Limb (tissue), 2 donors: ENCODE results near the gene ADGRL3.

Source experiments
- DNase-seq, 2 donors: peaks; one replicate each; pipeline ENCODE4 v3.0.0-alpha.2; 2016; ENCODE audit errors: extremely low spot score in 2 of 2

Gene ADGRL3

DNA sequence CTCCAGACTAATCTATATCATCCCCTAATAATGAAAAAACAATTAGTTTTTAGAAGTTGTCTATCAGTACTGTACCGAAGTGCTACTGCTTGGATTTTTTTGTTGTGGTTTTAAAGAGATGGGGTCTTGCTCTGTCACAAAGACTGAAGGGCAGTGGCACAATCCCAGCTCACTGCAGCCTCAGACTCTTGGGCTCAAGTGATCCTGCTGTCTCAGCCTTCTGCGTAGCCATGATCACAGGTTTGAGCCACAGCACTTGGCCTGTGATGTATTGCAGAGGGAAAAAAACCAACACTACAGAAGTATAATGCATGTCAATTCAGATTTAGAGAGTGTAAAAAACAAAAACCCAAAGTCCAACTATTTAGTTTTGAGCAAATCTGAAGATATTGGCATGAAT, 875.0 kb downstream of the ADGRL3 start:
- DNase-seq = no peak

DNA sequence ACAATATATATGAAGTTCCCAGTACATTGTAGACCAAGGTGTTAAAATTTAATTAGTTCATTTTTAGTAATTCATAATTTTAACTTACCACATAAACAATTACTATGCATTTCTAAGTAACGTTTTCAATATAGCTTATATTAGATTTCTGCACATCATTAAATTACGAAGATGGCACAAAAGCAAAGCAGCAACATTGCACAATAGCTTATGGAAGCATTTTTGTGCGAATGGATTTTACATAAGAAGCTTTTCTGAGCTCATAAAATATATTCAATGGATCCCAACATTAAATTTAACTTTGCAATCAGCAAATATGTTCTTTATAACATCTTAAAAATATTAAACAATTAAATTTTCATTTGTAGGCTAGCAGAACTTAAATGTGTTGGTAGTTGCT, 875.4 kb downstream of the ADGRL3 start:
- no peak for DNase-seq

DNA sequence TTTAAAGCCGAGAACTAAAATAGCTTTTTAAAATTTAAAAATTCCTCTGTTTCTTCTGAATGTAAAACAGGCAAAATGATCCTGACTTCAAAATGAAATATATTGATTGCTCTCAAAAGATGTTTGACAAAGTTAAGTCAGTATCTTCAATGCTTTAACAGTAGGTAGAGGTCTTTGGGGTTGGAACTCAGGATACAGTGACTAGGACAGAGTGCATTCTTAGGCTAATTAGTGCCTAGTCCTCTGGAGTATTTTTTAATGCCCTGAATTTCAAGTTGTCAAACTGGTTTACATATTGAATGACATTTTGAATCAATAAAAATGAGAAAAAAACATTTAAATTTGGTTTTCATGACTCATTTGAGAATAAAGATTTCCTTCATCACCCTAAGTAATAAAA, 877.3 kb downstream of the ADGRL3 start:
- no peak for DNase-seq

DNA sequence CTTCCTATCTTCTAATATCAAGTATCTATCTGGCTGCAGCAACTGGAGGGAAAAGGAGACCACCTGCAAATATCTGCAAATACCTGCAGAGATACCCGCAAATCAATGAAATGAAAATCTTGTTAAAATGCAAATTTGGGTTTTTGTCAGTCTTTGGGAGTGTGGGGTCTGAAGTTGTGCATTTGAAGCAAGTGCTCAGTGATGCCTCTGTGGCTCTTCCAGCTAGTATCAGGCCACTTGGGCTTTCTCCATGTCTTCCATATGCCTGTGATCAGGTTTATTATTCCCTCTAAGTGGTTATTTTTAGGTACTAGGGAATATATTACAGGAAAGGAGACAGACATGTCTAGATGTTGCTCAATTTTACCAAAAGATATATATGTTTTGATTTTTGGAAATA, 880.3 kb downstream of the ADGRL3 start:
- no peak for DNase-seq

DNA sequence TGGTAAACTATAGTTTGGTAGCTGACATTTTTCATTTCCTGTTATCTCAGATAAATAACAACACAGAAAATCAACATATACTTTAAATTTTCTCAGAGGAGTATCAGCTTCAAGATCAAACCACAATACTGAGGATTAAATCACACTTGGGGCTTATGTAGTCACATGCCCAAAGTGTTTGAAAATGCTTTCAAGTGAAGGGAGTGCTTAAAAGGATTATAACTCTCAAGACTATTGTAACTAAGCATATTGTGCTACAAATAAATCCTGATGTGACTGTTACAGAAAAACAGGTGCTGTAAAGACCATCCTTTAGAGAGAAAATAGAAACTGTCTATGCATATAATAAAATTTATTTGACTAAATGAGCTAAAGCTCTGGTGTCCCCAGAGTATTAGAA, 887.6 kb downstream of the ADGRL3 start:
- peak in 1 of 2 donors; percentile 3 for DNase-seq

DNA sequence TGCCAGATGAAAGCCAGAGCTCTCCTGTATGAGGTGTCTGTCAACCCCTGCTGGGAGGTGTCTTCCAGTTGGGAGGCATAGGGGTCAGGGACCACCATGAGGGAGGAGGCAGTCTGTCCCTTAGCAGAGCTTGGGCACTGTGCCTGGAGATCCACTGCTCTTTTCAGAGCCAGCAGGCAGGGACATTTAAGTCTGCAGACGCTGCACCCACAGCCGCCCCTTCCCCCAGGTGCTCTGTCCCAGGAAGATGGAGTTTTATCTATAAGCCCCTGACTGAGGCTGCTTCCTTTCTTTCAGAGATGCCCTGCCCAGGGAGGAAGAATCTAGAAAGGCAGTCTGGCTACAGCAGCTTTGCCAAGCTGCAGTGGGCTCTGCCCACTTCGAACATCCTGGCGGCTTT, 893.6 kb downstream of the ADGRL3 start:
- DNase-seq = no peak

DNA sequence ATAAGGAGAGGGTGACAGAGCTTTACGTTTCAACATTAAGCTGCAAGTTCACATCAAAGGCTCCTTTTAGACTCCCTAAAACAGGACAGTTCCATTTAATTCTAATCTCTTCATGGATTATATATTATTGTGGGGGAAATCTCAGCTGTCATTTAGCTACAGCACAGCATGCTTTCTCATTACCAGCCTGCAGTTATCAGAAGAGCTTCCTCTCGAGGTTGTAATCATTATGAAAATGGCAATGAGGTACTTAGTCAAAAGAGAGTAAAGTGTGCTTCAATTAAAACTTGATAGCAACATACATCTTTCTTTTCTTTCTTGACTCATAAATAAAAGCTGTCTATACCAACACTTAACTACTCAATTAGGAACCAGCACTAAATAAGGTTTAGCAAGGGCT, 896.8 kb downstream of the ADGRL3 start:
- DNase-seq = no peak

DNA sequence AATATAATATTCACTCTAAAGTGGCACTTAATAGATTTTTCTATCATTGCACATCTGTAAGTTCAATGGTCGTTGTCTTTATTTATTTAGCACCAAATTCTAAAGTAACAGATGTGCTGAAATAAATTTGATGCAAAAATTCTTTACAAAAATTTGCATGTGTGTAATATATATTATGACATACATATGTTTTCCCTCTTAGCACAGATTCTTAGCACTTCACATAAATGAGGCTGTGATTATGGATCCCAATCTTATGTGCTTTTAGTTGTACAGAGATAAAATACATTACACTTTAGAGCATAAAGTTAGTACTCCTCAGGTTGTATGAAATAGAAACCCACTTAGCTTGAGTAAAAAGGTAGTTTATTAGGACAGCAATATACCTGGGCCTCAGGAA, 915.1 kb downstream of the ADGRL3 start:
- DNase-seq = no peak

DNA sequence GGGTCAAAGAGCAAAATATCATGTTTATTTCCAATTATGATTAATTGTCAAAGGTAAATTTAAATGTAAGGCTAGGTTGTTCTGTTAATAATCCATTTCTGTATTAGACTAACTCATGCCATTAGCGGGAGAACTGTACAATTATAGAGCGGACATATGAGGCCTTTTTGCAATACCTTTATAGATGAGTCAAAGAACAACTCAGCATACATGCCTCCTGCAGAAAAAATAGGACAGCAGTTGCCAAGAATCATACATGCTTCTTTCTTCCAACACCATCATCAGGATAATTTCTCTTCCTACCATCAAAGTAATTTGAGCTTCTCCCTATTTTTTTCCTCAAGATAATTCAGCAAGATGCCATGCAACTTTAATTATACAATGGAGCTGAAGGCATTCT, 917.8 kb downstream of the ADGRL3 start:
- no peak for DNase-seq

DNA sequence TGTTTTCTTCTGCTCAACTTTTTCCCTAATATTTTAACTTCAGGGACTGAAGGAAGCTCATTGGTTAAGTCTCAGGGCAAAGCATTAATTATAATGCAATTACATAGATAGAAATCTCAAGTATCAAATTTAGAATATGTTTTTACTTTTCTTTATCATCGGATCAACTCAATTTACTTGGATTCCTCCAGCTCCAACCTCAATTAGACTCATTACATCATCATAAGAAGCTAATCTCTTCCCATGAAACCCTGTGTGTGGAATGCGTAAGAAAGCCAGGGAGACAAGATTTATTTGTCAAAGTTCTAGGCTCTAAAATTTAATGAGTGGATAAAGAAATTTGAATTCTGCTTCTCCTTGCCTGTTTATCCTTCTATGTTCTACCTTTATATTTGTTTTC, 918.4 kb downstream of the ADGRL3 start:
- DNase-seq = no peak

DNA sequence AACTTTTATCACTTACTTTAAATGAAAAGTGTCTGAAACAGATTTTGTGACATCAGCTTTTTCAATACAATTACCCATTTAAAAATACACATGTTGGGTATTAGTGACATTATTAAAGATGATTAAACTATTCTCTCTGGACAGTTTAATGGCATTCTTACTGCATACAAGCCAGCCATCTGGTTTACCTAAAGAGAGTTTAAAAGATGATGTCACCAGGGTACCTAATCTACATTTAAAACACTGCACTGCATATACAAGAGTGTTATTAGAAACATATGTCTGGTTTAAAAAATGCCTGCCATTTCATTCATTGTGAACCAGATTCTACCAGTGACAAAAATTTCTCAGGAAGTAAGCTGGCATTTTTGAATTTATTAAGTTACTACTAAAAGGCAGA, 919.1 kb downstream of the ADGRL3 start:
- DNase-seq = peak in 1 of 2 donors; percentile 23

DNA sequence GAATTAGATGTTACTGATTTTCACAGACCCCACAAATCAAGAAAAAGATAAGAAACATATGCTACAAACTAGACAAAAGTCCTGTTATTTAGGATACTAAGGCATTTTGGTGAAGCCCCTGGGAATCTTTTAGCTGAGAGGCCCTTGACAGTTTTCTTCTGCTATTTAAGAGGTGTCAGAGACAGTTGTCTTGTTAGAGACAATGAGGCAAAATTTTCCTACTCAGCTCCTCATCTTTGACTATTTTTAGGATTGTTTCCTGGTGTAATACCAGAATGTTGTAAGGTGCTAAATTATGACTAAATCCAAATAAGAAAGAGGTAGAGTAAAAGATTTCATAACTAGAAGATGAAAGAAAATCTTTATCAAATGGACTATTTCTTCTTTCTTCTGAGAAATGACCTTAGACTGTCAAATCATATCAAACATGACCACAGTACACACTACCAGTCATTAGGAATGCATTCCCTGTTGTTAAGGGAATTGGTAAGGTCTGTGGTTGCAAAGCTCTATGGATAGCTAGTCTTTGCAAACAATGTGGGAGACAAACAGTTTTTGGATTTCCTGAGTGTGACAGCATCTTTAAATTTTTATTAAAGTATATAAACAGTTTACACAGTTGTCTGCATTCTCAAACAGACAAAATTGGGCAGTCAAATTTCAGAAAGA, 926.1 kb downstream of the ADGRL3 start:
- no peak for DNase-seq
